ENCODE measurements around the gene MAPT.
"Not testable (repeated sequence)": the region's sequence is repeated elsewhere in the genome, so short reads cannot be mapped to it uniquely, and the experiment has no call there.

The MAPT gene

DNA sequence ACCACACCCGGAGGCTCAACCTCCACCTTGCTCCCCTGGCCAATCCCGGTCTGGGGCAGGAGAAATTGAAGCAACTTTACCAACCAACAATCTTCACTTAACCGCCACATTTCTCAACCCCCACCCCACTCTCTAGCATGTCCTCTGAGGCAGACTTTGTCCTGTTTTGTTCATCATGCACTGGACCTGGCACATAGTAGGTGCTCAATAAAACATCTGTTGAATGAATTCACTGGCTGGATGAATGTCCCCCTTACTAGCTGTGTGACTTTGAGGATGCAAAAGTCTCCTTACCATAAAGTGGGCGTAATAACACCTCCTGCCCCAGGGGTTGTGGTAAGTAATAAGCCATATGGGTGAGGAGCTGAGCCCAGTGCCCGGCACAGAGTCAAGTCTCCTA is 43.9 kb upstream of the MAPT start:
- H3K27ac ChIP-seq (ENCODE audit: low read length) = no peak overlapping the region
- no peak overlapping the region for H3K4me3 ChIP-seq (ENCODE audit: low read length)
- no peaks in the 10 kb centered on the region for H3K36me3 ChIP-seq (ENCODE audit: insufficient read depth, low read depth, low read length)
- no peaks in the 10 kb centered on the region for H3K9me3 ChIP-seq (ENCODE audit: insufficient read depth, low read depth, low read length)
- H3K4me1 ChIP-seq (ENCODE audit: insufficient read depth, low read length) = no peaks in the 10 kb centered on the region
- H3K27me3 ChIP-seq (ENCODE audit: insufficient read depth, low read length) = peaks cover 10% of the 10 kb centered on the region
- H3K9ac ChIP-seq (ENCODE audit: low read depth, low read length) = no peak overlapping the region

DNA sequence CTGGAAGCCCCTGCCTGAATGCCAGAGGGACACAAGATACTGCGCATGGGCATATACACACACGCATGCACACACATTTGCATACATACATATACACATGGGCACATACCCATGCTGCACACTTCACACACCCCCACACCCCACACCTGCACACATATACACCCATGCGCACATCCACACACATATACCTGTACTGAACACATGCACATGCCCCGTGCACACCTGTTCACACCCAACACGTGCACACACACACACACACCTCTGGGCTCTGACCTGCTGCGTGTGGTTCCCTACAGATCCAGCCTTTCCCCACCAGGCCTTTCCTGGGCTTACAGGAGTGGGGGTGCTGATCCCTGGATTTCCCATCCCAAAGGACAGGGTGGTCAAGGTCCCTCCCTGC is 43.3 kb upstream of the MAPT start:
- Histone ChIP-seq H3K36me3 (ENCODE audit: insufficient read depth, low read depth, low read length) (no peaks in the 10 kb centered on the region), H3K27me3 (ENCODE audit: insufficient read depth, low read length) (peaks cover 10% of the 10 kb centered on the region), H3K9me3 (ENCODE audit: insufficient read depth, low read depth, low read length) (no peaks in the 10 kb centered on the region), H3K27ac (ENCODE audit: low read length) (no peak overlapping the region), H3K4me3 (ENCODE audit: low read length) (no peak overlapping the region), H3K4me1 (ENCODE audit: insufficient read depth, low read length) (no peaks in the 10 kb centered on the region), H3K9ac (ENCODE audit: low read depth, low read length) (no peak overlapping the region)

DNA sequence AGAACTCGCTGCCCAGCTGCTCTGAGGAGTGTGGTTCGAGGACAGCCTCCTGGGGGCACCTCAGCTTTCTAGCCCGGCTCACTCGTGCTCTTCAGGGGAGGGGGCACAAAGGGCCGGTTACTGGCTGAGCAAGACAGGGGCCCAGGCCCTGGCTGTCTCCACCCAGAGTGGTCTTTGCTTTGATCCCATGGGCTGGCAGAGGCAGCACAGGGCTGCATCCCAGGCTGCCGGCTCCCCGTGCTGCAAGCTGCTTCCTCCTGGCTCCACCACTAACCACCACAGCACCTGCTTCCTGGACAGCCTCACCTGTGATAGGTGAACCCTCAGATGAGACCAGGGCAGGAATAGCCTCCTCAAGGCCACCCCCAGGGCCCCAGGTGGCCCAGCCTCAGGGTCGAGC is 42.9 kb upstream of the MAPT start:
- no peak overlapping the region for H3K9ac ChIP-seq (ENCODE audit: low read depth, low read length)
- no peaks in the 10 kb centered on the region for H3K9me3 ChIP-seq (ENCODE audit: insufficient read depth, low read depth, low read length)
- peaks cover 10% of the 10 kb centered on the region for H3K27me3 ChIP-seq (ENCODE audit: insufficient read depth, low read length)
- no peak overlapping the region for H3K27ac ChIP-seq (ENCODE audit: low read length)
- H3K4me1 ChIP-seq (ENCODE audit: insufficient read depth, low read length) = no peaks in the 10 kb centered on the region
- H3K36me3 ChIP-seq (ENCODE audit: insufficient read depth, low read depth, low read length) = no peaks in the 10 kb centered on the region
- no peak overlapping the region for H3K4me3 ChIP-seq (ENCODE audit: low read length)

DNA sequence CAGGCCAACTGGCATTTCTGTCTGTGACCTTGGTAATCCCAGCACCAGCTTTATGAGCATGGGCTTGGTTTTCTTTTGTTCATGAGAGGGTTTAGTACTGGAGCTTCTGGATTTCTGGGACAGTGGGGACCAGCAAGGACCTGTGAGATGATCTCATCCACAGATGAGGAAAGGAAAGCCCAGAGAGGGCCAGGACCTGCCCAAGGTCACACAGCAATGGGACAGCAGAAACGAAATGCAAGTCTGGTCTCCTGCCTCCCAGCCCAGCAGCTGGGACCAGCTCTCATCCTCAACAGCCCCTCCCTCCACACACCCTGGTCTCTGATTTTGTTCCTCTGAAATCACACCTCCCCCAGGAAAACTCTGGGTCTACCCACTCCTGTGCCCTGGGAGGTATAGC is 42.5 kb upstream of the MAPT start:
- H3K4me3 ChIP-seq (ENCODE audit: low read length) = no peak overlapping the region
- no peaks in the 10 kb centered on the region for H3K36me3 ChIP-seq (ENCODE audit: insufficient read depth, low read depth, low read length)
- no peaks in the 10 kb centered on the region for H3K4me1 ChIP-seq (ENCODE audit: insufficient read depth, low read length)
- H3K27me3 ChIP-seq (ENCODE audit: insufficient read depth, low read length) = peaks cover 10% of the 10 kb centered on the region
- H3K9me3 ChIP-seq (ENCODE audit: insufficient read depth, low read depth, low read length) = no peaks in the 10 kb centered on the region
- H3K9ac ChIP-seq (ENCODE audit: low read depth, low read length) = no peak overlapping the region
- H3K27ac ChIP-seq (ENCODE audit: low read length) = no peak overlapping the region

DNA sequence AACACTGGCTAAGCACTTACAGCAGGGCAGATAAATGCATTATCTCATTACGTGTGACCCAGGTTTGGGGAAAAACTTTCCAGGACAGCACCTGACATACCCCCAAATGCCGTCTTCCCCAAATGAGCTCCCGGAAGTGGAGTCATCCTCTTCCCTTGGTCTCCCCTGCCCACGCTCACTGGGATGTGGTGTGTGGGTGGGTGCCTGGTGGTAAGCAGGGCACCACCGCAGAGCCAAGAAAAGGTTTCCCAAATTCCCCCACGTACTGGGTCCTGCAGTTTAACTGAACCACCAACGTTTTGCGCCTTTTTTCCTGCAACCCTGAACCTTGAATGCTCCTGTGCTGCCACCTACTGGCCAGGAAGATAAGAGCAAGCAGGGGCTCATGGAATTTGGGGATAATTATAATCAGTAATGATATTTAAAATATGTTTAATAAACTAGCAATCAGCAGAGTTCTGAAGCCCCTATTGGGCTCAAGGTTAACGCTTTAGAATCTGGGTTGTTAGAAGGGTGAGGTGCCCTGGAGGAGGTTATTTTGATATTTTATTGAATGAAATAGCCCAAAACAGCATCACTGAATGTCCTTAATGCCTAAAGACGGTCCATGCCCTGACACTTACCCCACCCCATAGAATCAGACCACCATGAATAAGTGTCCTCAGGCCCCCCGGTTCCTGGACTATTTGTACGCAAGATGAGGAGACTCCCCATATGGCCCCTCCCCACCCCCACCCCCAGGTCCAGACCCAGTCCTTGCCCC is 41.6 kb upstream of the MAPT start:
- peaks cover 10% of the 10 kb centered on the region for H3K27me3 ChIP-seq (ENCODE audit: insufficient read depth, low read length)
- H3K4me1 ChIP-seq (ENCODE audit: insufficient read depth, low read length) = no peaks in the 10 kb centered on the region
- H3K36me3 ChIP-seq (ENCODE audit: insufficient read depth, low read depth, low read length) = no peaks in the 10 kb centered on the region
- H3K4me3 ChIP-seq (ENCODE audit: low read length) = no peak overlapping the region
- no peak overlapping the region for H3K9ac ChIP-seq (ENCODE audit: low read depth, low read length)
- H3K9me3 ChIP-seq (ENCODE audit: insufficient read depth, low read depth, low read length) = no peaks in the 10 kb centered on the region
- H3K27ac ChIP-seq (ENCODE audit: low read length) = no peak overlapping the region

DNA sequence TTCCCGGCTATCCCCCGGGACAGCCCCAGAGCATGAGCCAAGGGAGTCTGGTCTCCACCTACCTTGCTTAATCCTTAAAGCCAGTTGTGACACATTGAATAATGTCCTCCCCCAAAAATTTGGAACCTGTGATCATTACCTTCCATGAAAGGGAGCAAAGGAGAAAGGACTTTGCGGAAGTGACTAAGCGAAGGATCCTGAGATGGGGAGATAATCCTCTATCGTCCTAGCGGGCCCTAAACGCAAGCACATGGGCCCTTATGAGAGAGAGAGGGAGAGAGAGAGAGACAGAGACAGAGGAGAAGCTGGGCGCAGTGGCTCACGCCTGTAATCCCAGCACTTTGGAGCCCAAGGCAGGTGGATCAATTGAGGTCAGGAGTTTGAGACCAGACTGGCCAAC is 40.1 kb upstream of the MAPT start:
- Histone ChIP-seq H3K9ac (ENCODE audit: low read depth, low read length) (no peak overlapping the region), H3K36me3 (ENCODE audit: insufficient read depth, low read depth, low read length) (no peaks in the 10 kb centered on the region), H3K9me3 (ENCODE audit: insufficient read depth, low read depth, low read length) (no peaks in the 10 kb centered on the region), H3K27ac (ENCODE audit: low read length) (no peak overlapping the region), H3K27me3 (ENCODE audit: insufficient read depth, low read length) (peaks cover 10% of the 10 kb centered on the region), H3K4me3 (ENCODE audit: low read length) (no peak overlapping the region), H3K4me1 (ENCODE audit: insufficient read depth, low read length) (no peaks in the 10 kb centered on the region)

DNA sequence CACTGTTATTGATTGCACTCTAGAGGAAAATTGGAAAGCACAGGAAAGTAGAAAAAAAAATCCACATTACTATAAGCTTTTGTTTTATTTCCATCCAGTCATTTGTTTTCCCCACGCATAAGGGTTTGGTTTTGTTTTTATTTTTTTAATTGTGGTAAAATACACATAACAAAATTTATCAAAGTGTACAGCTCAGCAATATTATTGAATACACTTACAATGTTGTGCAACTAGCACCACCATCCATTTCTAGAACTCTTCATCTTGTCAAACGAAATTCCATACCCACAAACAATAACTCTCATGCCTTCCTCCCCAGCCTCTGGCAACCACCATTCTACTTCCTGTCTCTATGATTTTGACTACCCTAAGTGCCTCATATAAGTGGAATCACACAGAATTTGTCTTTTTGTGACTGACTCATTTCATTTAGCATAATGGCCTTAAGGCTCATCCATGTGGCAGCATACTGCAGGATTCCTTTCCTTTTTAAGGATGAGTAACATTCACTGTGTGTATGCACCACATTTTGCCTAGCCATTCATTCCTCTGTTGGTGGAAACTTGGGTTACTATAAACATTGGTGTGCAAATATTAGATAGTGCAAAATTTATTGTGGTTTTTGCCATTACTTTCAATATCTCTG is 38.5 kb upstream of the MAPT start:
- H3K4me3 ChIP-seq (ENCODE audit: low read length) = no peak overlapping the region
- H3K27ac ChIP-seq (ENCODE audit: low read length) = no peak overlapping the region
- no peak overlapping the region for H3K9ac ChIP-seq (ENCODE audit: low read depth, low read length)
- no peaks in the 10 kb centered on the region for H3K36me3 ChIP-seq (ENCODE audit: insufficient read depth, low read depth, low read length)
- peaks cover 10% of the 10 kb centered on the region for H3K27me3 ChIP-seq (ENCODE audit: insufficient read depth, low read length)
- H3K9me3 ChIP-seq (ENCODE audit: insufficient read depth, low read depth, low read length) = no peaks in the 10 kb centered on the region
- H3K4me1 ChIP-seq (ENCODE audit: insufficient read depth, low read length) = no peaks in the 10 kb centered on the region

DNA sequence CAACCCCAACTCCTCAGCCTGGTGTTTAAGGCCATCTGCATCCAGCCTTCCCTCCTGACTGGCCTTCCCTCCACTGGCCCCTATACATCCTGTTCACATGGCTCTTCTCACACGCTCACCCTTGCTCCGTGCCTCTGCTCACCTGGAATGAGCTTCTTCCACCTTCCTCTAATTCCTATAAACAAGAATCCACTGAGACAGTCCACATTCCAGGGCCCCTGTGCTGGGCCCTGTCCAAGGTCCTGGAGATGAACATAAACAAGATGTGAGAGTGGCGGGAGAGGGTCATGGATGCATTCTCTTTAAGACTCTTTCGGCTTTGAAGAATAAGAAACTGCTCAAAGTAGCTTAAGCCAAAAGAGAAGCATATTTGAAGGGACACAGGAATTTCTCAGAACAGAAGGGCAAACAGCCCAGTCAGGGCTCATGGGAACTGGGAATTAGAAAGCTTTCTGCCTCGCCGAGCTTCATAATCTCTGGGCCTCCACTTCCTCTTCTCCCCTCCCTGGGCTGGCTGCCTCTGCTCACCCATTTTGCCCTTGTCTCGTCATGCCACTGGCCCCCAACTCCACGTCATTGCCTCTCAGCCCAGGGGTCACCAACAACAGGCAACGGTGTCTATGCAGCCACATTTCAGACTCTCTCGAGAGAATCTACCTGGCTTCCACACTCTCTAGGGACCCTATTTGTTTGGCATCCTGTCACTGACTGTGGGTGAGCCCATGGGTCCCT is 36.2 kb upstream of the MAPT start:
- Histone ChIP-seq H3K27ac (ENCODE audit: low read length) (no peak overlapping the region), H3K9me3 (ENCODE audit: insufficient read depth, low read depth, low read length) (no peaks in the 10 kb centered on the region), H3K4me1 (ENCODE audit: insufficient read depth, low read length) (no peaks in the 10 kb centered on the region), H3K36me3 (ENCODE audit: insufficient read depth, low read depth, low read length) (no peaks in the 10 kb centered on the region), H3K27me3 (ENCODE audit: insufficient read depth, low read length) (no peaks in the 10 kb centered on the region), H3K4me3 (ENCODE audit: low read length) (no peak overlapping the region), H3K9ac (ENCODE audit: low read depth, low read length) (no peak overlapping the region)

DNA sequence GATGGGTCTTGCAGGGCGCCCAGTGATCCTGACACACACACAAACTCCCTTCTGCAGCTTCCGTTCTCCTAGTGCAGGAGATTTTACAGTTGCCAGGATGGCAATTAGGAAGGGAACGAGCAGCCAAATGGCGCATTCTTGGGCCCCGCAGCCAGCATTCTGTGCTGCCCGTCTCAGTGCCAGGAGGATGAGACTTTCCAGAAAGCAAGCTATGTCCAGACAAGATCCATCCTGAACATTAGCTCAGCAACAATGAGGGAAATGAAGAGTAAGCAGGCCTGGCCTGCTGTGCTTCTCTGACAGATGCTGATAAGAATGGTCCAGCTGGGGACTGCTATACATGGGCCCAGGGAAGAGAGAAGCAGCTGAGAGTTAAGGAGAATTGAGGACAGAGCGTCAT is 33.2 kb upstream of the MAPT start:
- no peaks in the 10 kb centered on the region for H3K36me3 ChIP-seq (ENCODE audit: insufficient read depth, low read depth, low read length)
- H3K4me1 ChIP-seq (ENCODE audit: insufficient read depth, low read length) = peaks cover 8% of the 10 kb centered on the region; the same call in 1 of the 2 replicates
- H3K27me3 ChIP-seq (ENCODE audit: insufficient read depth, low read length) = no peaks in the 10 kb centered on the region
- no peak overlapping the region for H3K9ac ChIP-seq (ENCODE audit: low read depth, low read length)
- H3K9me3 ChIP-seq (ENCODE audit: insufficient read depth, low read depth, low read length) = no peaks in the 10 kb centered on the region
- H3K27ac ChIP-seq (ENCODE audit: low read length) = no peak overlapping the region
- no peak overlapping the region for H3K4me3 ChIP-seq (ENCODE audit: low read length)

DNA sequence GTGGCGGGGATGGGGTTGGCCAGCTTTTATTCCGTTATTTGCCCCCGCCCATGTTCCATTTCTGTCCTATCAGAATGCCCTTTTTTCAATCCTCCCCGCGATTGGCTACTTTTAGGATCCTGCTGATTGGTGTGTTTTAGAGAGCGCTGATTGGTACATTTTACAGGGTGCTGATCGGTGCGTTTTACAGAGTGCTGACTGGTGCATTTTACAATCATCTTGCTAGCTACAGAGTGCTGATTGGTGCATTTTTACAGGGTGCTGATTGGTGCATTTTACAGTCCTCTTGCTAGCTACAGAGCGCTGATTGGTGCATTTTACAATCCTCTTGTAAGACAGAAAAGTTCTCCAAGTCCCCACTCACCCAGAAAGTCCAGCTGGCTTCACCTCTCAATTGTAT is 32.2 kb upstream of the MAPT start:
- not testable (repeated sequence) for H3K27me3 ChIP-seq (ENCODE audit: insufficient read depth, low read length); H3K4me3 ChIP-seq (ENCODE audit: low read length); H3K9me3 ChIP-seq (ENCODE audit: insufficient read depth, low read depth, low read length); H3K27ac ChIP-seq (ENCODE audit: low read length); H3K9ac ChIP-seq (ENCODE audit: low read depth, low read length); H3K36me3 ChIP-seq (ENCODE audit: insufficient read depth, low read depth, low read length); H3K4me1 ChIP-seq (ENCODE audit: insufficient read depth, low read length)

DNA sequence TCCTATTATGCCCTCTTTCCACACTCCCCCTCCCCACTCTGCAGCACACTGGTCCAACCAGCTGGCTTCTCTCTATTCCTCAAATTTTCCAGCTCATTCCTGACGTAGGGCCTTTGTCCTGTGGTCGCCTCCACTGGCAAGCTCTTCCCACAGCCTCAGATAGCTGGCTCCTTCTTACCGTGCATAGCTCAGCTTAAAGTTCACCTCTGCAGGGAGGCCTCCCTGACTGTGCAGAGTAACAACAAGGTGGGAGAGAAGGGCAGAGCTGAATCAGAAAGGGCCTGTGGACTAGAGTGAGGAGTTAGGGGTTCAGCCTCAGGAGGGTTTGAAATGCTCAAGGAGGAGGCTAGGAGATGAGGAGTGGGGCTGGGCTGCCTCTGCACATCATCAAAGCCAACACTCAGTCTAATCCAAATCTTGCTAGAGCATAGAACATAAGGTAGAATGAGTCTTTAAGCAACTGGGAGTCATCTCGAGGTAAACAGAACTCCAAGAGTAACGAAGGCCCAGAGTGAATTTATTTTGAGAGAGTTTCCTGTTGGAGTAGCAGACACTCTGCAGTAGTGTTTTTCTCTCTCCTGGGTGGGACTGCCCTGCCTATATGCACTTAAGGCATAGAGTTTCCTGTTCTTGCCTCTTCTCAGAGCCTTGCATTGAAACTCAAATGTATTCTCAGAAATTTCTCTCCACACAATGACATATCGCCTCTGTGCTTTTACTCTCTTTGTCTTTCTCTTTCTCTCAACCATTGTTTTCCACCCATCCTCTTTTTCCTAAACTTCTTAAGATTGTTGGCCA is 30.3 kb upstream of the MAPT start:
- Histone ChIP-seq H3K9ac (ENCODE audit: low read depth, low read length) (no peak overlapping the region), H3K9me3 (ENCODE audit: insufficient read depth, low read depth, low read length) (no peaks in the 10 kb centered on the region), H3K27me3 (ENCODE audit: insufficient read depth, low read length) (no peaks in the 10 kb centered on the region), H3K4me1 (ENCODE audit: insufficient read depth, low read length) (peaks cover 8% of the 10 kb centered on the region; the same call in 1 of the 2 replicates), H3K4me3 (ENCODE audit: low read length) (no peak overlapping the region), H3K36me3 (ENCODE audit: insufficient read depth, low read depth, low read length) (no peaks in the 10 kb centered on the region), H3K27ac (ENCODE audit: low read length) (no peak overlapping the region)

All from iPS-20b (cell line).